ENCODE data around the gene NMNAT3. TPM values are rescaled to one million over a fixed set of nuclear protein-coding genes. Genes with fewer than 3 reads are reported as not detected.

The NMNAT3 gene
- polyA plus RNA-seq, 1 donor = 11.9 TPM

DNA sequence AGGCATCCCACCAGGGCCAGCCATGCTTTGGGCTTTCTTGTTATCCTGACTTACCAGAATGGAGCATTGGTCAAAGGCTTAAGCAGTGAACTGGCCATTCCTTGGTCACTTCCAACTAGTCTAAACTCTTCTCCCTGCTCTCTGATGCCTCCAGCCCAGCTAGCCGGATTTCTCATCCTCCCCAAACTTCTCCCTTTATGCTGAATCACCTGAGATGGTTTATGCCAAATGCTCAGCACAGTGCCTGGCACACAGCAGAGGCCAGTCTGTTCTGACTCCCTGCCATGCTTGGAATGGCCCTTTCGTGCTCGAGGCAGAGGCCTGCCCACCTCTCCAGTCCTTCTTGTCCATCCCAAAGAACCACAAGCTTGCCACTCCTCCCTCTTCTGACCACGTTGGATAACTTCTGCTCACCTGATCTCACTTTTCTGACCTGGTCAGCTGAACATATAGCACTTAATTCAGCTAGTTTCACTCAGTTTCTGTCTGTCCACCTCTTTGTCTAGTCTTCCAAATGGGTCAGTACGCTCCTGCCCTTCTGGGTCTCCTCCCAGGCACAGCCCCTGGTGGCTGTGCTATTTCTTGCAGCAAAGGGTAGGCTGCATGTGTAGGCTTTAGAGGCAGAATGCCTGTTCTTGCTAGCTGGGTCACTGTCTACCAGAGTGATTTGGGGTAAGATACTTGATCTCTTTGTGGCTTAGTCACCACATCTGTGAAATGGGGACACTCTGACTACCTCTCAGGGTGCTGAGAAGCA lies 136.1 kb downstream of the NMNAT3 start:
- no peak for DNase-seq

DNA sequence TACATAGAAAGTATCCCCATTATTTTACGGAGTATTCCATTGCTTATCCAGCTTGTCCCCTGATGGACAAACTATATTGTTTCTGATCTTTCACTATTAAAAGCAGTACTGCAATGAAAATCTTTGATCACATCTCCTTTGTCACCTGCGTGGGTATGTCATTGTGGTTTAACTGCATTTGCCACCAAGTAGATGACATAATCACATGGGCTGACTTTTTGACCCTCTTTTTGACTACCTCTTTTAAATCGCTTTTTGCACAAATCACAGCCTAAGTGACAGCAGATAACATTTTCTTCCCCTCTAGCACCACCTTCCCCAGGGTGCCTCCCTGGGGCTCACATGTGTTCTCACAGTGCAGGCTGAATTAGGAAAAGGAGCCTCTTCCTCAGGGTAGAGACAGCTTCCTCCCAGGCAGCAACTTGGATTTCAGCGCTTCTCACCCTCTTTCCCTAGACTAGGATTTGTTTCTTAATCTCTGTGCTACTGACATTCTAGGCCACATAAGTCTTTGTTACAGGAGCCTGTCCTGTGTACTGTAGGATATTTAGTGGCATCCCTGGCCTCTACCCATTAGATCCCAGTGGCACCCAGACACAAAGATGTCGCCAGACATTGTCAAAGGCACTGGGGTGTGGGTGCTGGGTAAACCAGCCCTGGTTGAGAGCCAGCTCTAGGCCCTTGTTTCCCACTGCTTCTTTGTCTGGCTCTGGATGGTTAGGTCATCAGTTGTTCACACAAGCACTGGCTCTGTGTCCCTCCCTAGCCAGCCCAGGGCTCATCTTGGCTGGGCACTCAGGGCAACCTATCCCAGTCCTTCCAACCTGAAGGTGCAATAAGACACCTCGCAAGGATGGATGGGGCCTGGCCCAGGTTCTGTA lies 136.9 kb downstream of the NMNAT3 start:
- no peak for DNase-seq

- no peak for DNase-seq
These were observed 139.0 kb downstream of the NMNAT3 start for GRCh38 chr3:139538733-139539132.

DNA sequence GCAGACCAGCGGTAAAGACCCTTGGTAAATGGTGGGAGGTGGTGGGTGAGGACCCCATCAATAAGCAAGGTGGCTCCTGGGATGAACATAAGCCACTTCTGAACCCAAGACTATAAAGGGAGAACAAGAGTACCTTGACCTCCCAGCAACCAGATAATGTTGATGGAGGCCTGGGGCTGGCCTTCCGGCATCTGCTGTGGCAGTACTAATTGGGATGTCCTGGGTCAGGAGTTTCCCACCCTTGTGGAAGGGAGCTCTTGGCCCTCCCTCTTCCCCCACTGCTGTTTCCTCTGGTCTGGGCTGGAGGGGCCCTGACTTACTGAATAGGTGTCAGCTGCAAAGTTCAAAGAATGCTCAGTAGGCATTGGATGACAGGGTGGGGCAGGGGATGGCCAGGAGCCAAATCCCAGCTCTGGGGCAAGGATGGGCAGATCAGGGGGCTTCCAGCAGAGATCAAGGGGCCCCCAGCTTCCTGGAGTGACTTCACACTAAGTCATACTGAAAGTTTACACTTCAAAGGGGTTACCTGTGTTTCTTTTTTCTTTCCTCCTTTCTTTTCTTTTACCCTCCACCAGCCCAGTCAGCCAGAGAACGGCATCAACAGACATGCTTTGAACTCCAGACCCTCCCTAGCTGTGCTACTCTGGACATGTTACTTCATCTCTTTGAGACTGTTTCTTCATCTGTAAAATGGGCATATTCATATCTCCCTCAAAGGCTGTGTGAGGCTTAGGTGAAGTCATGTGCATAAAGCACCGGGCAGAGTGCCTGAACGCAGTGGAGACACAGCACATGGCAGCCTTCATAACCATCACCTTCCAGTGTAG lies 139.8 kb downstream of the NMNAT3 start:
- DNase-seq = no peak

DNA sequence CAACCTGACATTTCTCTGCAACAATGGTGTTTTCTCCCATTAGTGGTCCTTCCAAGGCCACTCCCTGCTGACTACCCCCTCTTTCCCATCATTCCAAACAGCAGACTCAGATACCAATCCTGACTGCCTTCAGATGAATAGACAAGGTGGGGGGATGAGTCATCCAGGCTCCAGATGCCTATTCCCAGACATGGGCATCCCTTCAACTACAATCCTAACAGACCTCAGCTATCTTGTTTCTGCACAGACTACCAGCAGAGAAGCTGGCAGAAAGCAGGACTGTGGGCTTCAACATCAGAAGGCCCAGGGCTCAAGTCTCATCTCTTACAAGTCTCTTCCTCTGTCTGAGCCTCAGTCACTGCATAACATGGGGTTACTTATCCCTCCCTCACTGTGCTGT lies 140.4 kb downstream of the NMNAT3 start:
- no peak for DNase-seq

- DNase-seq = no peak
These were observed 142.5 kb downstream of the NMNAT3 start for GRCh38 chr3:139534992-139535879.

GRCh38 chr3:139534455-139534812 lies 143.3 kb downstream of the NMNAT3 start:
- no peak for DNase-seq

- peak; percentile 80 for DNase-seq
These were observed 143.9 kb downstream of the NMNAT3 start for GRCh38 chr3:139533781-139534454.

- no peak for DNase-seq
These were observed 144.8 kb downstream of the NMNAT3 start for GRCh38 chr3:139532976-139533375.

DNA sequence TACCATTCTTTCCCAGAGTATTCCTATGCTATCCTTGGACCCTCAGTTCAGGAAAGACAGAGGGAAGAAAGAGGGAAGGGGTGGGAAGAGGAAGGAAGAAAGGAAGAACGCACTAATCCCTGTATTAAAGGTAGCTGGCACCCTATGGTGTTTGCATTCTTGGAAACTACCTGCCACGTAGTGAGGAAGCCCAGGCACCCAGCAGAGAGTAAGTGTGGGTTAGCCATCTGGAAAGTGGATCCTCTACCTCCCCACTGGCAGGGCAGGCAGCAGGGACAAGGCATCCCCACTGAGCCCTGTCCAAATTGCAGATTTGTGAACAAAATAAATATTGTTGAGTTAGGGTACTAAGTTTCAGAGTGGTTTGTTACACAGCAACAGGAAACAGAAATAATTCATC lies 147.1 kb downstream of the NMNAT3 start:
- no peak for DNase-seq

GRCh38 chr3:139529662-139530061 lies 148.1 kb downstream of the NMNAT3 start:
- no peak for DNase-seq

DNA sequence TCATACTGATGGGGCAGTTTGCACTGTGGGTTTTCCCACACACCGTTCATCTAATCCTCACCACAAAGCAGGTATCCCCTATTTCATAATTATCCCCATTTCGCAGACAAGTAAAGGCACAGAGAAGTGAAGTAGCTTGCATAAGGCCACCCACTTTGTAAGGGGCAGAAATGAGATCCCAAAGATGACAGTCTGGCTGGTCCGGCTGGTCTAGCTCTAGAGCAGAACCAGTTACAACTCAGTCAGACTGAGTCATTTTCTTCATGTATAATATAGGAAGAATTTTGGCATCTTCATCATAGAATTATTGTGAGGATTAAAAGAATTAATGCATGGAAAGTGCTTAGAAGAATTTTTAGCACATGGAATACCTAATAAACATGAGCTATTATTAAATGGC lies 148.8 kb downstream of the NMNAT3 start:
- no peak for DNase-seq

- no peak for DNase-seq
These were observed 149.5 kb downstream of the NMNAT3 start for GRCh38 chr3:139528281-139528680.

- DNase-seq = no peak
These were observed 150.5 kb downstream of the NMNAT3 start for GRCh38 chr3:139527265-139527664.

DNA sequence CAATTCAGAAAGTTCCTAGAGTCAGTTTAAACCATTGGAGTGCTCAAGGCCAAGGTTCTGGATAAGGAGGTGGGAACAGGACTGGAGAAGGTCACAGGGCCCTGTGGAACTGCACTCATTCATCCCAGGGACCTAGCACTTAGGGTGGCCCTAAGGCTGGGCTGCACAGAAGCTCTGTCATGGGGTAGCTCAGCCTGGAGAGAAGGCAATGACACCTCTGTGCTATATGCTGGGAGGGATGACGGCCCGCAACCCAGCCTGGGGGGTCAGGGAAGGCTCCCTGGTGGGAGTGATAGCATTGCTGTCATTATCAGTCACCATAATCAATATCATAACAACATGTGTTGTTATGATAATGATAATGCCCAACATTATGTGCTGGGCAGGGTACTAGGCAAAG lies 151.6 kb downstream of the NMNAT3 start:
- DNase-seq = no peak

DNA sequence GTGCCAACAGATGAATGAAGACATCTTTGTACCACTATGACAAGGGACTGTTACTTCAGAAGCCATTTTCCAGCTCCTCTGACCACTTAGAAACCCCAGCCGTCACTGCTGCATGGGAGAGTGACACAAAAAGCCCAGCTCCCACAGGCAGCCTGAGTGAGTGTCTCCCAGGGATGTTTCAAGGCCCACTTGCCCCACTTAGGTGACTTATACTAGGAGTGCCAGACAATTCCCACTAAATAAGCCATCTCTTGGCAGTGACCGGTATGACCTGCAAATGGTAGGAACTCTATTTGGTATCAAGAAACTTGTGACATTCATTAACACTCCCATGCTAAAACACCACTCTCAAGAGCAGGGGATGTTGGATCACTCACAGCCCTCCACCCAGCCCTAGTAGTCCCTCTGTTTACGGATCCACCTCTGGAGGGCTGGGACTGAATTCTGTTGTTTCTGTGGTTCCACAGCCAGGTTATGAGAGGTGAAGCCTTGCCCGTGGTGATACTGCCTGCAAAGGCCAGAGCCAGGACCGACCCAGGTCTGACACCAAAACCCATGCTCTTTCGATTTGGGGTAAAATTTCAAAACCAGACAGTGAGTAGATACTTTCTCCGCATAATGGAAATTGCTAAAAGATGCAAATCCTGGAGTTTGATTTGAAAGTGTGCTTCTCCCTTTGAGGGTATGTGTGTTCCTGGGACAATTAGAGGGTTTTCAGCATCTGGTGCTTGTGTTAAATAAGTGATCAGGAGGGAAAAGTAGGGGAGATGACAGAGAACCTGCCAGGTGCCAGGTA lies 152.7 kb downstream of the NMNAT3 start:
- DNase-seq = no peak

GRCh38 chr3:139523718-139524117 lies 154.1 kb downstream of the NMNAT3 start:
- DNase-seq = no peak

DNA sequence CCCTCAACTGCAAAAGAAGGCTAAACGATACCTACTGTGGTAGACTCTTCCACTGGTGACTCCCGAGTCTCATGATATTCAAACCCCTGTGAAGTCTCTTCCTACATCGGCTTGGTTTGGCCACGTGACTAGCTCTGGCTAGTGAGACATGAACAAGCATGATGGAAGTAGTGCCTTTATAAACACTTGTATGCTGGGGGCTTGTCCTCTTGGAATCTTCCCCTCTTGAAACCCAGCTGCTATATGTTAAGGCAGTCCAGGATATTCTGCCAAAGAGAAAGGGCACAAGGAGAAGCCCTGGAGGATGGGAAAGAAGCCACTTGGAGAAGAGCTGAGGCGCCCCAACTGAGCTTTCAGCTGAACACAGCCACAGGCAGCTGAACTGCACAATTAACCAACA lies 154.6 kb downstream of the NMNAT3 start:
- no peak for DNase-seq

GRCh38 chr3:139522421-139522820 lies 155.4 kb downstream of the NMNAT3 start:
- DNase-seq = no peak

GRCh38 chr3:139521816-139522215 lies 156.0 kb downstream of the NMNAT3 start:
- DNase-seq = no peak
